HepG2 (cell line): ENCODE data around the gene ST7L.

Experiments used
- MIER3 ChIP-seq: IDR thresholded peaks from 2 replicates; pipeline ENCODE4 v1.6.1; 2016; ENCODE audit warnings: missing compliant biosample characterization, borderline replicate concordance
- ZBTB8A ChIP-seq: sonication (generic); formaldehyde crosslinking; IDR thresholded peaks from 2 replicates; pipeline ENCODE4 v1.4.0; 2020; ENCODE audit warnings: mild to moderate bottlenecking, low read depth, missing genetic modification reagents, borderline replicate concordance
- ZFYVE20 ChIP-seq: sonication (generic); formaldehyde crosslinking; IDR thresholded peaks from 2 replicates; pipeline ENCODE4 v1.8.0; 2023; ENCODE audit warnings: low read depth, mild to moderate bottlenecking, moderate library complexity, missing genetic modification reagents, borderline replicate concordance
- TF ChIP-seq, protein P1 (sequence below): sonication (generic); formaldehyde crosslinking; IDR thresholded peaks from 2 replicates; pipeline ENCODE4 v1.4.0; 2020; ENCODE audit warnings: mild to moderate bottlenecking, missing genetic modification reagents

DNA sequence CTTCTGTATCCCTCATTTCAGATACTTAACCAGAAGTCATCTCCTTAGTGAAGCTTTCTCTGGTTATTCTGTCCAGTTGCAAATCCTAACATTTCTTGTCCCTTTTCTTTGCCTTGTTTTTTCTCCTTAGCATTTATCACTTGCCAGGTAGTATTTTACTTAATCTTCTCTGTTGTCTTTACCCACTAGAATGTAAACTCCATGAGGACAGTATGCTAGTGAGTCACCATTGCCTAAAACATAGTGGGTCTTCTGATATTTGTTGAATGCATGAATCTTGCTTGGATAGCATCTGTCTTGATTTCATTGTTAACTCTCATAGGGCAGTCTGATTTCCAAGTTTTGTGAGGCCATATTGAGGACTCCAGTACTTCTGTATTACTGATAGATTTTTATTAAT, 10.3 kb upstream of the ST7L start:
- TF ChIP-seq ZBTB8A (CRISPR knock-in tag) (no peak), MIER3 (CRISPR knock-in tag) (no peak), ZFYVE20 (no peak)
- TF ChIP-seq, protein P1, sequence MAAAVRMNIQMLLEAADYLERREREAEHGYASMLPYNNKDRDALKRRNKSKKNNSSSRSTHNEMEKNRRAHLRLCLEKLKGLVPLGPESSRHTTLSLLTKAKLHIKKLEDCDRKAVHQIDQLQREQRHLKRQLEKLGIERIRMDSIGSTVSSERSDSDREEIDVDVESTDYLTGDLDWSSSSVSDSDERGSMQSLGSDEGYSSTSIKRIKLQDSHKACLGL, result no peak
